Vagina (tissue), 2 donors: ENCODE results near the gene DPYSL4. TPM values are rescaled to one million over a fixed set of nuclear protein-coding genes. Genes with fewer than 3 reads are reported as not detected.

ENCODE experiments used
- DNase-seq, 2 donors: peaks; one replicate each; pipeline ENCODE4 v3.0.0-alpha.2; 2017; ENCODE audit errors: extremely low spot score in 2 of 2
- H3K27ac ChIP-seq: fragments of 200-600 bp; sonication (generic); one replicate; pipeline ENCODE4 v1.5.1; 2019
- H3K27me3 ChIP-seq: fragments of 200-600 bp; sonication (generic); one replicate; pipeline ENCODE4 v1.5.1; 2019
- H3K36me3 ChIP-seq, 2 donors: fragments of 200-600 bp; sonication (generic); one replicate each; pipeline ENCODE4 v1.5.1; 2017 to 2019
- H3K4me1 ChIP-seq: fragments of 200-600 bp; sonication (generic); one replicate; pipeline ENCODE4 v1.5.1; 2019
- H3K4me3 ChIP-seq, 2 donors: fragments of 200-600 bp; sonication (generic); 1 replicate in 1 of 2; 2 replicates in 1 of 2; pipeline ENCODE4 v1.5.1; 2016 to 2019
- H3K9me3 ChIP-seq: fragments of 200-600 bp; sonication (generic); one replicate; pipeline ENCODE4 v1.5.1; 2019
- CTCF ChIP-seq, 3 experiments: fragments of 450-650 bp in 2 of 3; fragments of 200-600 bp in 1 of 3; sonication (generic) in 1 of 3; IDR thresholded peaks; one replicate each; pipeline ENCODE4 v1.5.1; 2017 to 2019; ENCODE audit warnings: antibody characterized with exemption in 3 of 3, mild to moderate bottlenecking in 2 of 3, moderate library complexity in 2 of 3
- POLR2A ChIP-seq, 2 donors: fragments of 450-650 bp; IDR thresholded peaks; one replicate each; pipeline ENCODE4 v1.6.1; 2017; ENCODE audit warnings: antibody characterized with exemption in 2 of 2, mild to moderate bottlenecking in 2 of 2, moderate library complexity in 2 of 2
- POLR2AphosphoS5 ChIP-seq, 2 donors: sonication (generic); formaldehyde crosslinking; IDR thresholded peaks; one replicate each; pipeline ENCODE4 v1.9.0; 2017; ENCODE audit warnings: antibody characterized with exemption in 2 of 2, mild to moderate bottlenecking in 2 of 2, low read depth in 1 of 2; ENCODE audit not compliant: insufficient read depth in 1 of 2
- intact Hi-C: fragments of 100-400 bp; cut with DNase I; formaldehyde crosslinking; loops from one replicate; pipeline ENCODE4 v1.15.1; 2023
- total RNA-seq: library from RNA; depleted of rRNA; stranded (reverse); fragments of >200 nt; gene quantifications from one replicate; pipeline ENCODE4 v1.2.3, GENCODE V29; 2016

The DPYSL4 gene
- total RNA-seq, 1 donor from 2014 or later = 0.49 TPM

GRCh38 chr10:132167976-132168375 lies 18.8 kb upstream of the DPYSL4 start:
- no peak for DNase-seq
- H3K27me3 ChIP-seq = no peaks in the 10 kb centered on the region
- no peak overlapping the region for H3K4me3 ChIP-seq
- H3K27ac ChIP-seq = no peak overlapping the region
- intact Hi-C loops = loop anchor here (1.0 kb wide), 1 partner anchor 39 kb away; no protein-coding TSS in a partner anchor
- TF ChIP-seq POLR2AphosphoS5 (IDR thresholded peaks at IDR 0.05; ENCODE audit: insufficient read depth in 1 of 2, low read depth in 1 of 2) = no peak
- no peak for TF ChIP-seq POLR2A (IDR thresholded peaks at IDR 0.05)
- no peak for TF ChIP-seq CTCF (IDR thresholded peaks at IDR 0.05)
- H3K9me3 ChIP-seq = no peaks in the 10 kb centered on the region
- no peaks in the 10 kb centered on the region for H3K4me1 ChIP-seq
- no peaks in the 10 kb centered on the region for H3K36me3 ChIP-seq

- DNase-seq = no peak
- Histone ChIP-seq H3K36me3 (no peaks in the 10 kb centered on the region), H3K4me3 (no peak overlapping the region), H3K4me1 (no peaks in the 10 kb centered on the region), H3K27me3 (no peaks in the 10 kb centered on the region), H3K27ac (no peak overlapping the region), H3K9me3 (no peaks in the 10 kb centered on the region)
- TF ChIP-seq CTCF (IDR thresholded peaks at IDR 0.05) = no peak
- no peak for TF ChIP-seq POLR2A (IDR thresholded peaks at IDR 0.05)
- TF ChIP-seq POLR2AphosphoS5 (IDR thresholded peaks at IDR 0.05; ENCODE audit: insufficient read depth in 1 of 2, low read depth in 1 of 2) = no peak
- intact Hi-C loops = loop anchor here (1.0 kb wide), 1 partner anchor 39 kb away; no protein-coding TSS in a partner anchor
These were observed 18.1 kb upstream of the DPYSL4 start for GRCh38 chr10:132168571-132169030.

- no peaks in the 10 kb centered on the region for H3K27me3 ChIP-seq
These were observed 17.6 kb upstream of the DPYSL4 start for GRCh38 chr10:132169031-132169765.

DNA sequence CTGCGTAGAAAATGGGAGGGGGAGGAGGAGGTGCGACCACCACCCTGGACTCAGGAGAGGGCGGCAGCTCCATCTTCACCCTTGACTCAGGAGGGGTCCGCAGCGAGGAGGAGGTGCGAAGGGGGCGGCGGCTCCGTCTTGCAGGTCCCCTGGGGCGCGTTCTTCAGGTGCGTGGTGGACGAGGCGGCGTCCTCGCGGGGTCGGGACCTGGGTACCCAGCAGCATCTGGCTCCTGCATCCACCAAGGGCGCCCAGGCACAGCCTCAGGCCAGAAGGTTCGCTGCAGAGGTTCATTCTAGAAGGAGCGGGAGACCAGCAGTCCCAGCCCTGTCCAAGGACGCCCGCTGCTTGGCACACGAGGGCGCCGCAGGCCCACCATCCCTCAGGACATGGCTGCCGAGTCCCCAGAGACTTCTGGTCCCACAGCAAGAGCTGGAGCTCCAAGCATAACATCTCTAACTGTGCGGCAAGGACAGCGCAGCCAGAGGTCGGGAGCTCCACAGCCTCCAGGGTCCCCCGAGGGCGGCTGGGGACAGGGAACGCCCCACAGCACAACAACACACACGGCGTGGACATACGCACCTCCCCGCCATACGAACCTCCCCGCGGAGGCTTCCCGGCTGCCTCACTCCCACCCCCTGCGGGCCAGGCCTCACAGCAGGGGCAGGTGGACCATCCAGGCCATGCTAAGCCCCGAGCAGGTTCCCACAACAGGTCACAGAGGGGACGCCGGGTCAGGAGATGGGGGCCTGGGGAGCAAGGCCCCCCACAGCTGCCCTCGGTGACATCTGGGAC lies 16.8 kb upstream of the DPYSL4 start:
- no peak overlapping the region for H3K27ac ChIP-seq
- no peaks in the 10 kb centered on the region for H3K9me3 ChIP-seq
- intact Hi-C loops = no loop called here
- DNase-seq = no peak
- no peaks in the 10 kb centered on the region for H3K4me1 ChIP-seq
- TF ChIP-seq CTCF (IDR thresholded peaks at IDR 0.05) (no peak), POLR2AphosphoS5 (IDR thresholded peaks at IDR 0.05; ENCODE audit: insufficient read depth in 1 of 2, low read depth in 1 of 2) (no peak), POLR2A (IDR thresholded peaks at IDR 0.05) (no peak)
- no peaks in the 10 kb centered on the region for H3K27me3 ChIP-seq
- H3K4me3 ChIP-seq = no peak overlapping the region
- no peaks in the 10 kb centered on the region for H3K36me3 ChIP-seq

More at GRCh38 chr10:132169031-132169765, 17.6 kb upstream of the DPYSL4 start:
- Histone ChIP-seq H3K27ac (no peak overlapping the region), H3K36me3 (no peaks in the 10 kb centered on the region), H3K9me3 (no peaks in the 10 kb centered on the region), H3K4me3 (no peak overlapping the region), H3K4me1 (no peaks in the 10 kb centered on the region)
- no peak for DNase-seq
- intact Hi-C loops = no loop called here
- no peak for TF ChIP-seq POLR2AphosphoS5 (IDR thresholded peaks at IDR 0.05; ENCODE audit: insufficient read depth in 1 of 2, low read depth in 1 of 2)
- no peak for TF ChIP-seq POLR2A (IDR thresholded peaks at IDR 0.05)
- no peak for TF ChIP-seq CTCF (IDR thresholded peaks at IDR 0.05)
